Dedifferentiated amniotic fluid mesenchymal stem cell (primary cell): ENCODE results near the gene PPEF1.
"Not testable (repeated sequence)": the region's sequence is repeated elsewhere in the genome, so short reads cannot be mapped to it uniquely, and the experiment has no call there.

Experiments
- DNase-seq: peaks from one replicate; pipeline ENCODE4 v3.0.0-alpha.2; 2016; ENCODE audit errors: extremely low spot score

PPEF1 gene

DNA sequence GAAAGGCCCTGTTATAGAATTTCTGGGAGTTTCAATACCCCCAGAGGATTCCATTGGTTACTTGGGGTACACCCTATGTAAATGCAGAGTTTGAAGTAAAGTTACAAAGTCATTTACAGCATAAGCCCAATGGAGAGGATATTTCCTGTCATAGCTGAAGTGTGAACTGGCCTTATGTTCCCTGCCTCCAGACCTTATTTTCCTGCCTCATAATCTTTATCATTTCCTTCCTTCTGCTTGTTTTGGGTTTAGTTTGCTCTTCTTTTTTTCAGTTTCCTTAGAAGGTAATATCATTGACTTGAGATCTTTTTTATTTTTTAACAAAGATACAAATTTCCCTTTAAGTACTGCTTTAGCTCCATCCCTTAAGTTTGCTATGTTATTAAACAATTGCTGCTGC is 85.4 kb downstream of the PPEF1 start:
- no peak for DNase-seq

- no peak for DNase-seq
Measured at GRCh38 chrX:18793601-18794089, 86.2 kb downstream of the PPEF1 start.

GRCh38 chrX:18797141-18797540 is 89.7 kb downstream of the PPEF1 start:
- DNase-seq: no peak

GRCh38 chrX:18799911-18800310 is 92.5 kb downstream of the PPEF1 start:
- no peak for DNase-seq

DNA sequence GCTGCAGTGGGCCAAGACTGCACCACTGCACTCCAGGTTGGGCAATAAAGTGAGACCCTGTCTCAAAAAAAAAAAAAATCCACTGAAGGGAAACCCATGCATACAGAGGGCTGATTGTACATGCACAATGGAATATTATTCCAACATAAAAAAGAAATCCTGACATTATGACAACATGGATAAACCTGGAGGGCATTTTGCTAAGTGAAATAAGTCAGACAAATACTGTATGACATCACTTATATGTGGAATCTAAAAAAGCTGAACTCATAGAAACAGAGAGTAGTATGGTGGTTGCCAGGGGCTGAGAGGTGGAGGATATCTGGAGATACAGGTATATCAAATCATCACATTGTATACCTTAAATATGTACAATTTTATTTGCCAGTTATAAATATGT is 102.2 kb downstream of the PPEF1 start:
- DNase-seq: no peak

DNA sequence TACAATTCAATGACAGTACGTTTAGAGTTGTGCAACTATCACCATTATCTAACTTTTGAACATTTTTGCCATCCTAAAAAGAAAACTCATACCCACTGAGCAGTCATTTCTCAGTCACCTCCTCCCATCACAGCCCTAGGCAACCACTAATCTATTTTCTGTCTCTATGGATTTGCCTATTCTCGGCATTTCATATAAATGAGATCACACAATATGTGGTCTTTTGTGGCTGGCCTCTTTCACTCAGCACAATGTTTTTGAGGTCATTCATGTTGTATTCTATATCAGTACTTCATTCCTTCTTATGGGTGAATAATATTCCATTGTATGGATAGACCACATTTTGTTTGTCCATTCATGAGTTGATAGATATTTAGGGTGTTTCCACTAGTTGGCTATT is 103.0 kb downstream of the PPEF1 start:
- DNase-seq: no peak

- DNase-seq: no peak
Measured at GRCh38 chrX:18825375-18825774, 117.9 kb downstream of the PPEF1 start.

DNA sequence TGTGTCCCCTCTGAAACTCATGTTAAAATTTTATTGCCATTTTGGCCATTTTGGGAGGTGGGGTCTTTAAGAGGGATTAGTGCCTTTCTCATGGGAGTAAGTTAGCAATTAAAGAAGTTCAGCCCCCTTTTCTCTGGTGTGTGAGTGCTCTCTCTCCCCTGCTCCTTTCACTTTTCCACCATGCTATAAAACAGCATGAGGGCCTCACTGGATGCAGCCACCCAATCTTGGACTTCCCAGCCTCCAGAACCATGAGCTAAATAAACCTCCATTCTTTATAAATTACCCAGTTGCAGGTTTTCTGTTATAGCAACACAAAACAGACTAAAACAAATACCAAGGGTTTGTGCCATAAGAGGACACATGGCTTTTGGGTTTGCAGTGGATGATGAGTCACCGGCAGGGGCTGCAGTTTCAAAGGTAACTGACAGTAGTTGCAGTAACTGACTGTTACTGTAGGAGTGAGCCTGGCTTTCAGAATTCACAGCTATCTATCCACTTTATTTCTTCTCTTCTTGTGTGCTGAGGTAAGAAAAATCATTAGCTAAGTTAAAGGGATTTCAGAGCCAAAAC is 121.5 kb downstream of the PPEF1 start:
- no peak for DNase-seq

GRCh38 chrX:18833071-18833731 is 125.8 kb downstream of the PPEF1 start:
- DNase-seq: no peak

DNA sequence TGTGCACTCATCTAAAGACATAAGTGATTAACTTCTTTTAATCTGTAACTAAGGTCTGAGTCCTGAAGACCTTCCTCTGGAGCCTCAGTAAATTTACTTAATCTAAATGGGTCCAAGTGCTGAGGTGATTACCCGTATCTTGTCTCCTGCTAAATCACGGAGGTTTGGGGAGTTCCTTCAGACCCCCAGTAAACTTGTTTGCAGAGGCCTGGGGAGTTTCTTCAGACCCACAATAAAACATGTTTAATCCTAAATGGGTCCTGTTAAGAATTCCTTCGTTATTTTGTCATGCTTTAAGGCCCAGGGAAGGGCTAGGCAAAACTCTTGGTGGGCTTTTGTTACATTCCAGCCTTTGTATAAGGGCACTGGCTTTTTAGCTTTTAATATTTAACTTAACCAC is 140.5 kb downstream of the PPEF1 start:
- DNase-seq: not testable (repeated sequence)

DNA sequence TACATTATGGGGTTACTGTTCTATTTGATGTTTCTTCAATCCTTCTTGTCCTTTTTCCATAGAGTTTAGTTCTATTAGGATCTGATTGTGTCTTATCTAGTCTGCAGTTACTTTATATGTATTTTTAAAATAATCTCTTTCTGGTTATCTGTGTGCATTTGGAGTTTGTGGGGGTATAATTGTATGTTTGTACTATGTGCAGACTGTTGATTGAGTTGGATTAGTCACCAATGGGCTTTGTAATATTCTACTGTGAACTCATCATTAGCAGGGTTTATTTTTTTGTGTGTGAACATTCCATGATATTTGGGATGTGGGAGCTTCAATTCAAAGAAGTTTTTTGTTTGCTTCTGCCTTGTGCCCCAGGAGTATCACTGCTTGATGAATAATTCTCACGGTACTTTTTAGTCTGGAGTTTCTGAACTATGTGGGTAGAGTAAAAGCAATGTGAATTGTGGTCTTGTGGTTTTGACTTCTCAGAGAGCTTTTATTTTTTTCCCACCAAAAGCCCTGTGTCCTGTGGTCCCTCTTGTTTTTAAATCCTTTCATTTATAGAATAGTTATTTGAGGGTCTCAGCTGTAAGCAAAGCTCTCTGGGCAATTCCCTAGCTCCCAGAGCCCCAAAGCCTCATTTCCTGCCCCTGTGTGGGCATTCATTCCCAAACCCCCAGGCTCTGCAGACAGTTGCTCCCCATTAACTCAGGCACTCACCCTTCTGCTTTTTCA is 148.6 kb downstream of the PPEF1 start:
- DNase-seq: no peak

DNA sequence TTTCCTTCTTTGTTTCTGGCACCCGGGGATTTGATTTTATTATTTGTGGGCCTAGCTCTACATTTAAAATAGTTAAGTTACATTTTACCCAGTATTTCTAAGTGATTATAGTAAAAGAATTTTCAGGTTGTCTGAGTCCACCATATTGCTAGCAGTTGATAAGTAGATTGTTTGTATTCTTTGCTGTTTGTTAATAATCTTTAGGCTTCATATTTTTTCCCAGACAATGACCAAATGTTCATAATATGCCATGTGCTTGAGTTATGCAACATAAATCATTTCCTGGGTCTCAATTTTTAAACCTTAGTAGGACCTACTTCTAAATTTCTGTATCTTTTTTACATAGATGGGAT is 149.2 kb downstream of the PPEF1 start:
- no peak for DNase-seq

- DNase-seq: no peak
Measured at GRCh38 chrX:18861511-18861910, 154.1 kb downstream of the PPEF1 start.

GRCh38 chrX:18864390-18864920 is 157.0 kb downstream of the PPEF1 start:
- DNase-seq: no peak

DNA sequence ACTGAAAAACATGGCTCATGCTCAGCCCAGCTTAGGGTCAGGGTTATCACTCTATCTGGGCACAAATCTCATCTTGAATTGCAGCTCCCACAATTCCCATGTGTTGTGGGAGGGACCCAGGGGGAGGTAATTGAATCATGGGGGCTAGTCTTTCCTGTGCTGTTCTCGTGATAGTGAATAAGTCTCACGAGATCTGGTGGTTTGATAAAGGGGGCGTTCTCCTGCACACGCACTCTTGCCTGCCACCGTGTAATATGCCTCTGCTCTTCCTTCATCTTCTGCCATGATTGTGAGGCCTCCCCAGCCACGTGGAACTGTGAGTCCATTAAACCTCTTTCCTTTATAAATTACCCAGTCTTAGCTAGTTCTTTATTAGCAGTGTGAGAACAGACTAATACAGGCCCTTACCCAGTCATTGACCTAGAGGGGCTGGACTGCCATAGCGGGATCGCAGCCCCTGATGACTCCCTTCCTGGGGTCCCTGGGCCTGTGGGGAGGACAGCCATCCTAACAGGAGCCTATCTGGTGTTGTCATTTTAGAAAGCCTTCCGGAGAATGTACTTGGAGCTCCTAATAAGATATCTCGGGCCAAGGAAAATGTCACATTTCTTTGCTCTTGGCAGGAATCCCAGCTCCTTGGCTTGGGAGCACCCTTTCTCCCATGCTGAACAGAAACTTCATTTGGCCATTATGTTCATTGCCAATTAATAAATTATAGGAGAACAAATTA is 163.9 kb downstream of the PPEF1 start:
- DNase-seq: no peak

GRCh38 chrX:18871970-18872369 is 164.5 kb downstream of the PPEF1 start:
- DNase-seq: no peak

DNA sequence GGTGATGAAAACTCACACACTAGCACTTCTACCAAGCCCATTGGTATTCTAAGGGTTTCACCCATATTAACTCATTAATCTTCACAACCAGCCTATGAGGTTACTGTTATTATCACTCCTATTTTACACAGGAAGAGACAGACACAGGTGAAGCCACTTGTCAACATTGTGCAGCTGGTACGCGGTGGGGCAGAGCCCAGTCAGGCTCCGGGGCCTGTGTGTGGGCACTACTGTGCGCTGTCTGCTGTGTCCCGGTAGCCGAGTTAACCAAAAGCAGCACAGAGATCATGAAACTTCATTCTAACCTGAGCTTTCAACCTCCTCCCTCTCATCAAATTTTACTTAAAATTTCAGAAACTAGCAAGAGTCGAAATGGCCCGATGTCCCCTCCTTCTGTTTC is 165.2 kb downstream of the PPEF1 start:
- no peak for DNase-seq

DNA sequence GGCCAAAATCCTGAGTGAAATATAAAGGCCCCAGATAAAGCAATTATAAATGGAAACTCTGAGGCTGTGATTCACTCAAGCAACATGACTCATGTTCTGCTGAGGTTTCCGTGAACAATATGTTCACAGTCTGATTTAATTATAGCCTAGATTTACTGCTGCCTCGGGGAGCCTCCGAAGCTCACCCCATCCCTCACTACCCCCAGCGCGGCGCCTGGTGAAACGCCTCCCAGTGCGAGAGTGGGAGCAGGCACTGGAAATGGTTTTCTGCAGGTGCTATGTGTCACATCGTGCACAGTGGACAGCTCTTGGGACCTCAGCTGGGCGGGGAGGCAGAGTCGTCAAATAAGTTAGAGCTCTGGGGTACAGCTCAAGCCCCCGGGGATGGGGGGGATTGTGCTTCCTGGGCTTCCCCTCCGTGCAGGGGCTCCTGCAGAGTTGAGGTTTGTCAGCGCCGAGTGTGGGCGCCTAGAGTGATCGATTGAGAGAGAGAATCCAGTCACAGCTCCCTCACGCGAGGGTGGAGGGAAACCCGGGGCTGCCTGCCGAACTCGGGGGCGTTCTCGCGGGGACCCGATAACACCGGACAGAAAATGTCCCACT is 165.8 kb downstream of the PPEF1 start:
- peak; percentile 49 for DNase-seq

GRCh38 chrX:18873836-18874235 is 166.4 kb downstream of the PPEF1 start:
- DNase-seq: no peak

- DNase-seq: no peak
Measured at GRCh38 chrX:18874560-18875255, 167.3 kb downstream of the PPEF1 start.

DNA sequence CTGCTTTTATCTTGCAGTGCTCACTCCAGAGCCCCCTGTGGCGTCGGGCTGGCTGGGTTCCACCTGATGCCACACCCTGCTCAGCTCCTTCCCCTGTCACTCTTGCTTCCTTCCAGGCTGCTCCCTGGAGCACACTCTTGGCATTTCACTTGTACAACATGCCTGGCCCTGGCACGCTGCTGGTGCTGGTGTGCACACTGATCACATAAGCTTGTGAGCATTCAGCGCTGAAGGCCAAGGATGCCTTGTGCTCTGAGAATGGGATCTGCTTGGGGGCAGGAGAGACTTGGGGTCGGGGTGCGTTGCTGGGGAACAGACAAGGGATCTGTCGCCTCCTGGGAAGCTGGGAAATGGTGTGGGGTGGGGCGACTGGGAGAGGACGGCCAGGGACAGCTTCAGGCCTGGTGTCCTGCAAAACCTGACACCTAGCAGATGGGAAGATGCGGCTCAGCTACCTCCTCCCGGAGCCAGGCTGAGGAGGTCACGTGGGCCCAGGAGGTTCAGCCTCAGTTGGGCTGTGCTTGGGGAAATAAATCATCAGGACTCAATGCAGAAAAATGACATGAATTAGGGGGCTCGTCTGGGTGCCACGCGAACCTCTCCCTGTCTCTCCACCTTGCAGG is 167.9 kb downstream of the PPEF1 start:
- no peak for DNase-seq
